Sigmoid colon (tissue), 7 donors: ENCODE measurements around the gene ART4. TPM values are rescaled to one million over a fixed set of nuclear protein-coding genes. Genes with fewer than 3 reads are reported as not detected.
A peak's percentile ranks its signal among the peaks of the same experiment; 100 is the strongest.

Source experiments
- DNase-seq: peaks from one replicate; pipeline ENCODE4 v3.0.0-alpha.2; 2019
- H3K27ac ChIP-seq, 4 donors: fragments of 200-600 bp; sonication (generic); one replicate each; pipeline ENCODE4 v1.5.1; 2016 to 2019; ENCODE audit warnings: mild to moderate bottlenecking in 1 of 4
- H3K27me3 ChIP-seq, 3 donors: fragments of 200-600 bp; sonication (generic); one replicate each; pipeline ENCODE4 v1.5.1; 2019; ENCODE audit warnings: mild to moderate bottlenecking in 1 of 3
- H3K36me3 ChIP-seq, 4 donors: fragments of 200-600 bp; sonication (generic); one replicate each; pipeline ENCODE4 v1.5.1; 2016 to 2019
- H3K4me1 ChIP-seq, 4 donors: fragments of 200-600 bp; sonication (generic); one replicate each; pipeline ENCODE4 v1.5.1; 2017 to 2019
- H3K4me3 ChIP-seq, 4 donors: fragments of 200-600 bp; sonication (generic); one replicate each; pipeline ENCODE4 v1.5.1; 2017 to 2019; ENCODE audit warnings: mild to moderate bottlenecking in 2 of 4, moderate library complexity in 1 of 4
- H3K9me3 ChIP-seq, 4 donors: fragments of 200-600 bp in 3 of 4; sonication (generic) in 3 of 4; one replicate each; pipeline versions ENCODE4 v1.5.1 to v1.6.1; 2013 to 2019
- EP300 ChIP-seq, 4 donors: sonication (generic); formaldehyde crosslinking; IDR thresholded peaks; one replicate each; pipeline ENCODE4 v1.6.1; 2017; ENCODE audit warnings: antibody characterized with exemption in 4 of 4
- POLR2A ChIP-seq, 2 donors: fragments of 450-650 bp; IDR thresholded peaks; one replicate each; pipeline ENCODE4 v1.6.1; 2016; ENCODE audit warnings: antibody characterized with exemption in 2 of 2, mild to moderate bottlenecking in 2 of 2, moderate library complexity in 2 of 2
- POLR2AphosphoS5 ChIP-seq, 4 donors: sonication (generic); formaldehyde crosslinking; IDR thresholded peaks; one replicate each; pipeline ENCODE4 v1.6.1; 2017; ENCODE audit warnings: antibody characterized with exemption in 4 of 4
- WGBS, 2 donors: extraction: QIAGEN DNeasy Blood & Tissue Kit; methylation state at CpG; one replicate each; pipeline ENCODE4 v1.1.7; 2013; 5-methylcytosine and 5-hydroxymethylcytosine counted together
- intact Hi-C: fragments of 100-400 bp; cut with DNase I; formaldehyde crosslinking; loops from one replicate; pipeline ENCODE4 v1.15.1; 2023
- polyA plus RNA-seq, 3 donors: library from polyadenylated mRNA; stranded (reverse); fragments of 200-250 nt; gene quantifications; one replicate each; pipeline ENCODE4 v1.2.3, GENCODE V29; 2013
- total RNA-seq, 4 donors: library from RNA; depleted of rRNA; stranded (reverse); fragments of >200 nt; gene quantifications; one replicate each; pipeline ENCODE4 v1.1.0, GENCODE V29; 2016
- TF ChIP-seq, protein P1 (sequence below), 4 experiments: fragments of 450-650 bp in 3 of 4; fragments of 200-600 bp in 1 of 4; IDR thresholded peaks; one replicate each; pipeline ENCODE4 v1.5.1; 2016 to 2019; ENCODE audit warnings: antibody characterized with exemption in 4 of 4, mild to moderate bottlenecking in 3 of 4, moderate library complexity in 2 of 4
- donor health status: healthy with polysubstance abuse.
- donor health status: Bipolar disorder and iron deficiency.
- donor health status: healthy.

ART4 gene
- total and polyA plus RNA-seq, 7 donors: 0.27 to 3.1 (median 0.58) TPM; not detected in 1

DNA sequence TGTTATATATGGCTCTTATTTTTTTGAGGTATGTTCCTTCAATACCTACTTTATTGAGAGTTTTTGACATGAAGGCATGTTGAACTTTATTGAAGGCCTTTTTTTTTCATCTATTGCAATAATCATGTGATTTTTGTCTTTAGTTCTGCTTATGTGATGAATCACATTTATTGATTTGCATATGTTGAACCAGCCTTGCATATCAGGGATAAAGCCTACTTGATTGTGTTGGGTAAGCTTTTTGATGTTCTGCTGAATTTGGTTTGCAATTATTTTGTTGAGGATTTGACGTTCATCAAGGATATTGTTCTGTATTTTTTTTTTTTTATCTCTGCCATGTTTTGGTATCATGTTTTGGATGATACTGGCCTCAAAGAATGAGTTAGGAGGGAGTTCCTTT is 15.2 kb upstream of the ART4 start:
- DNase-seq: no peak
- TF ChIP-seq POLR2AphosphoS5 (IDR thresholded peaks at IDR 0.05): no peak
- TF ChIP-seq EP300 (IDR thresholded peaks at IDR 0.05): no peak
- TF ChIP-seq, protein P1, sequence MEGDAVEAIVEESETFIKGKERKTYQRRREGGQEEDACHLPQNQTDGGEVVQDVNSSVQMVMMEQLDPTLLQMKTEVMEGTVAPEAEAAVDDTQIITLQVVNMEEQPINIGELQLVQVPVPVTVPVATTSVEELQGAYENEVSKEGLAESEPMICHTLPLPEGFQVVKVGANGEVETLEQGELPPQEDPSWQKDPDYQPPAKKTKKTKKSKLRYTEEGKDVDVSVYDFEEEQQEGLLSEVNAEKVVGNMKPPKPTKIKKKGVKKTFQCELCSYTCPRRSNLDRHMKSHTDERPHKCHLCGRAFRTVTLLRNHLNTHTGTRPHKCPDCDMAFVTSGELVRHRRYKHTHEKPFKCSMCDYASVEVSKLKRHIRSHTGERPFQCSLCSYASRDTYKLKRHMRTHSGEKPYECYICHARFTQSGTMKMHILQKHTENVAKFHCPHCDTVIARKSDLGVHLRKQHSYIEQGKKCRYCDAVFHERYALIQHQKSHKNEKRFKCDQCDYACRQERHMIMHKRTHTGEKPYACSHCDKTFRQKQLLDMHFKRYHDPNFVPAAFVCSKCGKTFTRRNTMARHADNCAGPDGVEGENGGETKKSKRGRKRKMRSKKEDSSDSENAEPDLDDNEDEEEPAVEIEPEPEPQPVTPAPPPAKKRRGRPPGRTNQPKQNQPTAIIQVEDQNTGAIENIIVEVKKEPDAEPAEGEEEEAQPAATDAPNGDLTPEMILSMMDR (IDR thresholded peaks at IDR 0.05): no peak
- TF ChIP-seq POLR2A (IDR thresholded peaks at IDR 0.05): no peak
- WGBS, 2 donors: 86 to 90% methylated on average over 1 of the region's 1 CpG
- intact Hi-C loops: no loop called here
- Histone ChIP-seq H3K36me3 (no peaks in the 10 kb centered on the region), H3K27me3 (no peaks in the 10 kb centered on the region), H3K9me3 (peaks cover 0 to 6% (median 4%) of the 10 kb centered on the region in 4 donors), H3K4me3 (no peak overlapping the region), H3K27ac (no peak overlapping the region), H3K4me1 (peaks cover 0 to 9% (median 0%) of the 10 kb centered on the region in 4 donors)

DNA sequence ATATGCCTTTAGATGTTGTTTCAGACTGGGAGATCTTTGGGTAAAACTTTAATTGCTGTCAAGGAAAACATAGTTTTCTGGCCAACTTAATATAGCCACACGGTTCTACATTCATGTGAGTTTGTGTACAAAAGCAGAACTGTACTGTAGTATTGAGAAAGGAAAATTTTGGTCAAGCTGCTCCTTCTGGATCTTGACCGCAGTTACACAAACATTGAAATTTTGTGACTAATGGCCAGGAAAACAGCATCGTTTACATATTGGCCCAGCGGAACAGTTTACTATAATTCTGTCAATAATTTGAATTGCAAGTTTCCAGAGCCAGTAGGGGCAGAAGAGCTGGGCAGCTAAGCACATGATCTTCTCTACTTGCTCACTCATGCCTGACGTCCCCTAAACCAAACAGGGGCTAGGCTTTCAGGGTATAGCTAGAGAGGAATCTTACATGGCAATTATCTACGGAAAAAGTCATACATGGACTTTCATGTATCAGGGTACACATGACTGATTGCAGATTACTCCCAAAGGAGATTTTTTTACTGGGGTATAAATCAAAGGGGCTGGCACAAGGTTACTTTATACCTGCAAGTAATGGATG is 11.4 kb upstream of the ART4 start:
- Histone ChIP-seq H3K4me1 (peaks cover 0 to 9% (median 0%) of the 10 kb centered on the region in 4 donors), H3K36me3 (no peaks in the 10 kb centered on the region), H3K27me3 (no peaks in the 10 kb centered on the region), H3K27ac (peak overlapping the region in 1 of 4 donors; percentile 15), H3K4me3 (no peak overlapping the region), H3K9me3 (peaks cover 0 to 2% (median 0%) of the 10 kb centered on the region in 4 donors)
- DNase-seq: no peak
- WGBS, 2 donors: 66 to 68% methylated on average over 6 of the region's 6 CpGs
- intact Hi-C loops: no loop called here
- TF ChIP-seq POLR2AphosphoS5 (IDR thresholded peaks at IDR 0.05): no peak
- no peak for TF ChIP-seq EP300 (IDR thresholded peaks at IDR 0.05)
- TF ChIP-seq, protein P1 (IDR thresholded peaks at IDR 0.05): no peak
- TF ChIP-seq POLR2A (IDR thresholded peaks at IDR 0.05): no peak

DNA sequence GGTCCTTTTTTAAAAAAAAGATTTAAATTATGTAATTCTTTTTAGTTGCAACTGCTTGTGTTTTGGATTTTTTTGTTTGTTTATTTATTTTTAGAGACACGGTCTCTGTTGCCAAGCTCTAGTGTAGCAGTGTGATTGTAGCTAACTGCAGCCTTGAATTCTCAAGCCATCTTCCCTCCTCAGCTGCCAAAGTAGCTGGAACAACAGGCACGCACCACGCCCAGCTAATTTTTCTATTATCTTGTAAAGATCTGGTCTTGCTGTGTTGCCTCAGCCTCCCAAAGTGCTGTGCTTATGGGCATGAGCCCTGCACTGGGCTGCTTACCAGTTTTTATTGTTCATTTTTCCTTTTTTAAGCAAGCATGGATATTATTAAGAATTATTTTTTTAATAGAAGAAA is 10.6 kb upstream of the ART4 start:
- H3K4me1 ChIP-seq: peaks cover 0 to 9% (median 2%) of the 10 kb centered on the region in 4 donors
- no peaks in the 10 kb centered on the region for H3K27me3 ChIP-seq
- H3K27ac ChIP-seq: peak overlapping the region in 1 of 4 donors; percentile 15
- H3K9me3 ChIP-seq: no peaks in the 10 kb centered on the region
- H3K4me3 ChIP-seq: no peak overlapping the region
- no peaks in the 10 kb centered on the region for H3K36me3 ChIP-seq
- TF ChIP-seq EP300 (IDR thresholded peaks at IDR 0.05): no peak
- TF ChIP-seq, protein P1 (IDR thresholded peaks at IDR 0.05): no peak
- no peak for TF ChIP-seq POLR2AphosphoS5 (IDR thresholded peaks at IDR 0.05)
- no peak for TF ChIP-seq POLR2A (IDR thresholded peaks at IDR 0.05)
- intact Hi-C loops: no loop called here
- DNase-seq: no peak
- 45 to 75% methylated on average over 3 of the region's 3 CpGs for WGBS, 2 donors

DNA sequence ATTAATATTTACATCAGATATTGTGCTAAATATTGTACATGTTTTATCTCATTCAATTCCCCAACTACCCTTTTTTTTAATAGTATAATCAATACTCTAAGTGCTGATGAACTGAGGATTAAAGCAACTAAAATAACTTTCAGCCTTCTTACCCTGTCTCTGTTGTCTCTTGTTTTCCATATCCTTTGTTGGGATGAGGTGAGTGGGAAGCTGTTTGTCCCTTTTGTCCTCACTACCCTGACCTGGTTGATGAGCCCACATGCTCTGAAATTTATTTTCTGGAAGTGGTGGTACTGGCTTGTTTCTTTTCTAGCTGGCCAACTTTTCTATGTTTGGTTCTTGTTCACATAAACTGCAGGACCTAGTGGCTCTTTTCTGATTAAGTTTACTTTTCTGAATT is 9.6 kb upstream of the ART4 start:
- H3K27me3 ChIP-seq: no peaks in the 10 kb centered on the region
- H3K4me3 ChIP-seq: no peak overlapping the region
- intact Hi-C loops: no loop called here
- no peaks in the 10 kb centered on the region for H3K9me3 ChIP-seq
- peaks cover 0 to 9% (median 4%) of the 10 kb centered on the region in 4 donors for H3K4me1 ChIP-seq
- H3K27ac ChIP-seq: no peak overlapping the region
- no peaks in the 10 kb centered on the region for H3K36me3 ChIP-seq
- DNase-seq: no peak
- no peak for TF ChIP-seq POLR2A (IDR thresholded peaks at IDR 0.05)
- TF ChIP-seq POLR2AphosphoS5 (IDR thresholded peaks at IDR 0.05): no peak
- no peak for TF ChIP-seq EP300 (IDR thresholded peaks at IDR 0.05)
- TF ChIP-seq, protein P1 (IDR thresholded peaks at IDR 0.05): no peak
